CD14-positive monocyte (primary cell): ENCODE data around the gene GPR37L1. TPM values are rescaled to one million over a fixed set of nuclear protein-coding genes. Genes with fewer than 3 reads are reported as not detected.

ENCODE experiments used
- DNase-seq, 3 donors: peaks; one replicate each; pipeline ENCODE4 v3.0.0-alpha.2; 2011 to 2022
- H2AFZ ChIP-seq: 2 replicates; pipeline ENCODE4 v1.6.0; 2012; ENCODE audit warnings: mild to moderate bottlenecking, low read depth, low read length, inconsistent platforms; ENCODE audit not compliant: insufficient read depth, poor library complexity, severe bottlenecking
- H3K27ac ChIP-seq, 2 donors: 1 replicate in 1 of 2; 2 replicates in 1 of 2; pipeline ENCODE4 v1.5.1; 2012 to 2013; ENCODE audit warnings: low read length in 2 of 2, control low read depth in 1 of 2, inconsistent platforms in 1 of 2, low read depth in 1 of 2, mild to moderate bottlenecking in 1 of 2
- H3K27me3 ChIP-seq, 2 donors: one replicate each; pipeline versions ENCODE4 v1.6.0 to v1.6.1; 2011 to 2013; ENCODE audit warnings: low read length in 2 of 2; ENCODE audit not compliant: control insufficient read depth in 2 of 2, insufficient read depth in 2 of 2
- H3K36me3 ChIP-seq, 2 donors: replicated peaks in 1 of 2; 1 replicate in 1 of 2; 2 replicates in 1 of 2; pipeline versions ENCODE4 v1.5.1 to v1.6.1; 2012 to 2013; ENCODE audit warnings: low read length in 2 of 2, control low read depth in 1 of 2, inconsistent platforms in 1 of 2, mild to moderate bottlenecking in 1 of 2; ENCODE audit not compliant: insufficient read depth in 2 of 2, control insufficient read depth in 1 of 2
- H3K4me1 ChIP-seq, 2 donors: 1 replicate in 1 of 2; 2 replicates in 1 of 2; pipeline versions ENCODE4 v1.5.1 to v1.6.1; 2012 to 2013; ENCODE audit warnings: low read length in 2 of 2, control low read depth in 1 of 2, inconsistent platforms in 1 of 2, mild to moderate bottlenecking in 1 of 2, moderate library complexity in 1 of 2; ENCODE audit not compliant: insufficient read depth in 2 of 2, control insufficient read depth in 1 of 2
- H3K4me2 ChIP-seq: replicated peaks from 2 replicates; pipeline ENCODE3; 2012; ENCODE audit warnings: low read length, moderate library complexity, mild to moderate bottlenecking; ENCODE audit not compliant: poor library complexity, severe bottlenecking; ENCODE audit errors: extremely low read depth
- H3K4me3 ChIP-seq, 3 experiments: fragments of 200-600 bp in 1 of 3; sonication (generic) in 1 of 3; replicated peaks in 1 of 3; 1 replicate in 2 of 3; 2 replicates in 1 of 3; pipeline ENCODE4 v1.5.1; 2011 to 2013; ENCODE audit warnings: low read length in 3 of 3, mild to moderate bottlenecking in 3 of 3, control low read depth in 2 of 3, low read depth in 2 of 3, inconsistent platforms in 1 of 3, moderate library complexity in 1 of 3
- H3K79me2 ChIP-seq: 2 replicates; pipeline ENCODE4 v1.6.0; 2012; ENCODE audit warnings: mild to moderate bottlenecking, control low read depth, inconsistent platforms, low read length, moderate library complexity; ENCODE audit not compliant: insufficient read depth
- H3K9ac ChIP-seq: 2 replicates; pipeline ENCODE4 v1.6.0; 2017; ENCODE audit warnings: low read length, mild to moderate bottlenecking; ENCODE audit not compliant: insufficient read depth, poor library complexity, severe bottlenecking
- H3K9me3 ChIP-seq, 2 donors: replicated peaks in 1 of 2; 1 replicate in 1 of 2; 2 replicates in 1 of 2; pipeline versions ENCODE4 v1.5.1 to v1.6.1; 2012 to 2013; ENCODE audit warnings: low read length in 2 of 2, control low read depth in 1 of 2; ENCODE audit not compliant: control insufficient read depth in 1 of 2, insufficient read depth in 1 of 2
- H4K20me1 ChIP-seq: 2 replicates; pipeline ENCODE4 v1.6.0; 2012; ENCODE audit warnings: mild to moderate bottlenecking, low read length, control low read depth, moderate library complexity; ENCODE audit not compliant: insufficient read depth
- H3K27ac Mint-ChIP-seq, 7 donors: one replicate each; pipeline ENCODE4 v1.8.0; 2020; ENCODE audit warnings: mild to moderate bottlenecking in 7 of 7, mixed read lengths in 7 of 7, moderate library complexity in 6 of 7, inconsistent platforms in 2 of 7
- H3K27me3 Mint-ChIP-seq, 3 donors: one replicate each; pipeline ENCODE4 v1.8.0; 2021 to 2022; ENCODE audit warnings: low read depth in 3 of 3, mild to moderate bottlenecking in 3 of 3, mixed read lengths in 3 of 3, moderate library complexity in 3 of 3, inconsistent platforms in 1 of 3
- H3K36me3 Mint-ChIP-seq, 2 donors: one replicate each; pipeline ENCODE4 v1.8.0; 2020; ENCODE audit warnings: mixed read lengths in 2 of 2, inconsistent platforms in 1 of 2, mild to moderate bottlenecking in 1 of 2
- H3K4me1 Mint-ChIP-seq: one replicate; pipeline ENCODE4 v1.8.0; 2020; ENCODE audit warnings: mild to moderate bottlenecking, mixed read lengths
- H3K4me3 Mint-ChIP-seq, 2 donors: one replicate each; pipeline ENCODE4 v1.8.0; 2020; ENCODE audit warnings: mild to moderate bottlenecking in 2 of 2, mixed read lengths in 2 of 2, moderate library complexity in 1 of 2
- H3K9me3 Mint-ChIP-seq, 7 donors: one replicate each; pipeline ENCODE4 v1.8.0; 2020 to 2022; ENCODE audit warnings: mixed read lengths in 7 of 7, mild to moderate bottlenecking in 6 of 7, moderate library complexity in 6 of 7, inconsistent platforms in 2 of 7
- WGBS: methylation state at CpG from one replicate; pipeline ENCODE4 v1.1.5; 2013; ENCODE audit warnings: missing lambda C conversion rate; ENCODE audit not compliant: insufficient coverage; 5-methylcytosine and 5-hydroxymethylcytosine counted together
- intact Hi-C, 2 donors: fragments of 100-400 bp; cut with micrococcal nuclease; formaldehyde crosslinking; loops; one replicate each; pipeline versions ENCODE4 v1.15.0 to v1.15.1; 2023
- polyA plus RNA-seq, 3 donors: library from polyadenylated mRNA; depleted of rRNA in 1 of 3; unstranded in 2 of 3; stranded (reverse) in 1 of 3; fragments of 300-500 nt in 2 of 3; fragments of >200 nt in 1 of 3; fragmentation: Illumina TruSeq in 2 of 3; gene quantifications; 1 replicate in 2 of 3; 2 replicates in 1 of 3; pipeline ENCODE4 v1.2.3, GENCODE V29; 2012 to 2021
- small RNA-seq: library from RNA; depleted of rRNA; stranded (forward); fragments of <200 nt; gene quantifications from one replicate; pipeline ENCODE3, GENCODE V24; 2012; ENCODE audit warnings: low read depth; ENCODE audit not compliant: insufficient read length
- TF ChIP-seq, protein P1 (sequence below): fragments of 200-600 bp; IDR thresholded peaks from one replicate; pipeline ENCODE4 v1.8.0; 2022; ENCODE audit warnings: antibody characterized with exemption, mild to moderate bottlenecking

Gene GPR37L1
- polyA plus RNA-seq, 3 donors, result 0.06 to 0.13 TPM; not detected in 1

DNA sequence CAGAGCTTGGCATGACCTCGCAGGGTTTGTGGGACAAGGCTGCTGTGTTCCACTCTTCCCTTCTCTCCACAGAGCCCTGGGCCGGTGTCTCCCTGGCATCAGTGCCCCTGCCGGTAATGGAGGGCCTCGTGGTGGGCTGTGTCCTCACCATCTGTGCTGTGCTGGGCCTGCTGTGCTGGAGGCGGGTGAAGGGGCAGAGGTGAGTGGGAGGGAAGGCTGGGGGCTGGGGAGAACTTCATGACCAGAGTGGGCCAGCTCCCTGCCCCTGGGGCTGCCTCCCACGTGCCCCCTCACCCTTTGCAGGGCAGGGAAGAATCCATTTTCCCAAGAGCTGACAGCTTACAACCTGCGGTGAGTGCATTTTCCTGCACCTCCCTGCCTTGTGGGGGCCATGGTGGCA lies 58.9 kb downstream of the GPR37L1 start:
- no peaks in the 10 kb centered on the region for H4K20me1 ChIP-seq
- no peaks in the 10 kb centered on the region for H3K9me3 ChIP-seq
- WGBS, result 100% methylated on average over 3 of the region's 7 CpGs
- TF ChIP-seq, protein P1, sequence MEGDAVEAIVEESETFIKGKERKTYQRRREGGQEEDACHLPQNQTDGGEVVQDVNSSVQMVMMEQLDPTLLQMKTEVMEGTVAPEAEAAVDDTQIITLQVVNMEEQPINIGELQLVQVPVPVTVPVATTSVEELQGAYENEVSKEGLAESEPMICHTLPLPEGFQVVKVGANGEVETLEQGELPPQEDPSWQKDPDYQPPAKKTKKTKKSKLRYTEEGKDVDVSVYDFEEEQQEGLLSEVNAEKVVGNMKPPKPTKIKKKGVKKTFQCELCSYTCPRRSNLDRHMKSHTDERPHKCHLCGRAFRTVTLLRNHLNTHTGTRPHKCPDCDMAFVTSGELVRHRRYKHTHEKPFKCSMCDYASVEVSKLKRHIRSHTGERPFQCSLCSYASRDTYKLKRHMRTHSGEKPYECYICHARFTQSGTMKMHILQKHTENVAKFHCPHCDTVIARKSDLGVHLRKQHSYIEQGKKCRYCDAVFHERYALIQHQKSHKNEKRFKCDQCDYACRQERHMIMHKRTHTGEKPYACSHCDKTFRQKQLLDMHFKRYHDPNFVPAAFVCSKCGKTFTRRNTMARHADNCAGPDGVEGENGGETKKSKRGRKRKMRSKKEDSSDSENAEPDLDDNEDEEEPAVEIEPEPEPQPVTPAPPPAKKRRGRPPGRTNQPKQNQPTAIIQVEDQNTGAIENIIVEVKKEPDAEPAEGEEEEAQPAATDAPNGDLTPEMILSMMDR, result no peak
- intact Hi-C loops, result loop anchor here in 1 of 2 donors (10.0 kb wide), 1 partner anchor 133 kb away; no protein-coding TSS in a partner anchor
- H3K4me3 ChIP-seq, result no peak overlapping the region
- H3K79me2 ChIP-seq, result no peaks in the 10 kb centered on the region
- Mint-ChIP-seq H3K27ac (no peak overlapping the region), H3K36me3 (no peaks in the 10 kb centered on the region), H3K4me1 (peaks cover 2% of the 10 kb centered on the region), H3K27me3 (peaks cover 9 to 20% (median 15%) of the 10 kb centered on the region in 3 donors), H3K4me3 (no peak overlapping the region), H3K9me3 (no peaks in the 10 kb centered on the region)
- H2AFZ ChIP-seq, result no peak overlapping the region
- H3K27ac ChIP-seq, result no peak overlapping the region
- no peaks in the 10 kb centered on the region for H3K4me1 ChIP-seq
- DNase-seq, result no peak
- H3K27me3 ChIP-seq, result no peaks in the 10 kb centered on the region
- H3K4me2 ChIP-seq, result no peak overlapping the region
- H3K36me3 ChIP-seq, result no peaks in the 10 kb centered on the region
- no peak overlapping the region for H3K9ac ChIP-seq

DNA sequence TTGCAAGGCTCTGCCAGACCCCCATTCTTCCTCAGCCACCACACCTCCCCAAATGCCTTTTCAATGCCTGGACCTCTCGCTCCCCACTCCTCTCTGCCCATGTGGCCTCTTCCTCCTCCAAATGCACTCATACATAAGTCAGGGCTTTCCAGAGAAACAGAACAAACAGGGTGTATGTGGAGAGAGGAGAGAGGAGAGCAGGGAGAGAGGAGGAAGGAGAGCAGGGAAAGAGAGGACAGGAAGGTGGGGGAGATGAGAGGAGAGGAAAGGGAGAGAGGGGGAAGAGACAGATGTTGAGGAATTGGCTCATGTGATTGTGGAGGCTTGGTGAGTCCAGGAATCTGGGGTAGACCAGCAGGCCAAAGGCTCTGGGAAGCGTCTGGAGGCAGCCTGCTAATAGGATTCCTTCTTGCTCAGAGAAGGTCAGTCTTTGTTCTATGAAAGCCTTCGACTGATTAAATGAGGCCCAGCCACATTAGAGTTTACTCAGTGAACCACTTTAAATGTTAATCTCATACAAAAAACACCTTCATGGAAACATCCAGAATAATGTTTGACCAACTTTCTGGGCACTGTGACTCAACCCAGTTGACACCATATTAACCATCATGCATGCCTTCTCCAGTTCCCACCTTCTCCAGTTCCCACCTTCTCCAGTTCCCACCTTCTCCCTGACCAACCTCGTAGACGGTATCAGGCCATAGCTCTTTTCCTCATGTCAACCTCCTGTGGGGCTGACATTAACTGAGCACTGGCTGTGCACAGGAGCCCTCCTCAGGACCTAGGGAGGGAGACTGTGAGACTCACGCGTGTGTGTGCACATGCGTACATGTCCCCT lies 59.5 kb downstream of the GPR37L1 start:
- H3K36me3 Mint-ChIP-seq, result no peaks in the 10 kb centered on the region

More for the DNA sequence above, 59.5 kb downstream of the GPR37L1 start:
- H3K4me3 Mint-ChIP-seq, result no peak overlapping the region
- Histone ChIP-seq H3K27me3 (no peaks in the 10 kb centered on the region), H3K27ac (no peak overlapping the region), H3K79me2 (no peaks in the 10 kb centered on the region), H3K4me1 (no peaks in the 10 kb centered on the region), H3K9ac (no peak overlapping the region), H3K9me3 (no peaks in the 10 kb centered on the region), H2AFZ (no peak overlapping the region), H4K20me1 (no peaks in the 10 kb centered on the region), H3K4me2 (no peak overlapping the region), H3K4me3 (no peak overlapping the region), H3K36me3 (no peaks in the 10 kb centered on the region)
- H3K9me3 Mint-ChIP-seq, result no peaks in the 10 kb centered on the region
- intact Hi-C loops, result loop anchor here in 1 of 2 donors (10.0 kb wide), 1 partner anchor 133 kb away; no protein-coding TSS in a partner anchor
- H3K4me1 Mint-ChIP-seq, result peaks cover 2% of the 10 kb centered on the region
- no peak overlapping the region for H3K27ac Mint-ChIP-seq
- WGBS, result 97% methylated on average over 7 of the region's 8 CpGs
- DNase-seq, result no peak
- H3K27me3 Mint-ChIP-seq, result peaks cover 10 to 20% (median 18%) of the 10 kb centered on the region in 3 donors
- TF ChIP-seq, protein P1, result no peak

Small RNAs within 50 kb of the gene (small RNA-seq; reads per million reads assigned to genes)
- not detected for gene CRIP1P3

Other genes starting within 250 kb of the GPR37L1 start
- gene SHISA4, start 234.0 kb upstream of the GPR37L1 start, polyA plus RNA-seq, result 1 to 10 TPM; 1.5 to 3.1 (median 2.3) TPM
- not detected for gene LMOD1, start 176.4 kb upstream of the GPR37L1 start, polyA plus RNA-seq
- gene TIMM17A, start 167.4 kb upstream of the GPR37L1 start, polyA plus RNA-seq, result 10 to 100 TPM; 27.4 to 50.3 (median 45.4) TPM
- gene RNPEP, start 140.3 kb upstream of the GPR37L1 start, polyA plus RNA-seq, result 100 to 1,000 TPM; 108 to 153 (median 127) TPM
- 10 to 100 TPM in 1 of 3 donors, not detected in 2; 10.2 TPM for gene ELF3, start 112.3 kb upstream of the GPR37L1 start, polyA plus RNA-seq
- gene ARL8A, start 21.8 kb downstream of the GPR37L1 start, polyA plus RNA-seq, result 100 to 1,000 TPM in 1 of 3 donors, 10 to 100 TPM in 2; 12.4 to 123 (median 14.8) TPM
- 10 to 100 TPM in 1 of 3 donors, 1 to 10 TPM in 2; 4.0 to 18.8 (median 8.3) TPM for gene PTPN7, start 37.7 kb downstream of the GPR37L1 start, polyA plus RNA-seq
- gene LGR6, start 70.9 kb downstream of the GPR37L1 start, polyA plus RNA-seq, result not detected
- 1 to 10 TPM in 2 of 3 donors, under 1 TPM in 1; 0.38 to 1.3 (median 1.2) TPM for gene UBE2T, start 219.0 kb downstream of the GPR37L1 start, polyA plus RNA-seq
- 10 to 100 TPM in 1 of 3 donors, 1 to 10 TPM in 2; 1.3 to 12.2 (median 1.7) TPM for gene PPP1R12B, start 225.8 kb downstream of the GPR37L1 start, polyA plus RNA-seq